GM21360 (cell line): Measurements from ENCODE around the gene GHRHR.

ENCODE experiments used
- ATAC-seq: cut with Tn5 transposase; IDR thresholded peaks from one replicate; pipeline ENCODE4 v1.9.1; 2021; ENCODE audit warnings: mild to moderate bottlenecking, moderate library complexity; ENCODE audit not compliant: unreplicated experiment

GHRHR gene

GRCh38 chr7:30963842-30964241, at the start of gene GHRHR:
GHRHR (plus strand) TSS chr7:30963953; CDS start chr7:30964069, 116 bp downstream.
- ATAC-seq, result no peak

DNA sequence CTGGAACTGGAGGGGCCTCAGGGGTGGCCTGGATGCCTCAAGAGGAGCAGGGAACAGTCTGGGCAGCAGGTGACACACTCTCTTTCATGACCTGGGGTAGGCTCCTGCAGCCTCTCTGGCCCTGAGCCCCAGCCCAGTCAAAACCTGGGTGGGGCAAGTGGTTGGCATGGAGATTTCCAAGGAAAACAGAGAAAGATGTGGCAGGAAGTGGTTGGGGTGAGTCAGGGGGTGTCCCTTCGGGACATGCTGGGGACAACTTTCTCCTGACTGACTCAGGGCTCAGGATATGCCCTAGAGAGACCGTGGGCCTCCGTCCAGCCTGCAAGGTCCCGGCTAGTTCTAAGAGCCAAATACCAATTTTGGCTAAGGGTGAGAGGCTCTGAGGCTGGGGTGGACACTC, 49.2 kb upstream of the GHRHR start:
- ATAC-seq, result no peak

DNA sequence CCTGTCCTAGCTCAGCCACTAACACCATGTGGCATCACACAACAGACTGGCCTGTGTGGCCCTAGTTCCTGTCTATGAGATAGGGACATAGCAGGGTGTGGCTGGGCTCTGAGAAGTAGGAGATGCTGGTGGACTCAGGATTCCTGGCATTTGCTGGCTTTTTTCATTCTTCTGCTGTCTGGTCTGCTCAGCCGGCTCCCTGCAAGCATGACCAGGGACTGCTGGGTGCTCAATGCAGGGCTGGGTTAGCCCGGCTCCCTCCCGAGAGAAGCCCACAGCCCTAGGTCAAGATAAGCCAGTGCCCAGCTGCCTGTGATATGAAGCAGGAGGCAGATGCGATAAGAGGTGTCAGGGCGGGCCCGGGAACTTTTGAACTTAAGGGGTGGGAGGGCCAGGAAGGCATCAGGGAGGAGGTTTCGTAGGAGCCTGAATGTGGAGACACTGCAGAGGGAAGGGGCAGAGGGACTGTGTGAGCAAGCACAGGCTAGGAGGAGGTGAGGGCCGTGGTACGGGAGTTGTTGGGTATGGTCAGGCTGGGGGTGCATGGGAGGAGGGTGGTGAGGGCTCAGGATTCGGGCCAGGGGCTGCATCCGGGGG, 48.6 kb upstream of the GHRHR start:
- ATAC-seq, result no peak

DNA sequence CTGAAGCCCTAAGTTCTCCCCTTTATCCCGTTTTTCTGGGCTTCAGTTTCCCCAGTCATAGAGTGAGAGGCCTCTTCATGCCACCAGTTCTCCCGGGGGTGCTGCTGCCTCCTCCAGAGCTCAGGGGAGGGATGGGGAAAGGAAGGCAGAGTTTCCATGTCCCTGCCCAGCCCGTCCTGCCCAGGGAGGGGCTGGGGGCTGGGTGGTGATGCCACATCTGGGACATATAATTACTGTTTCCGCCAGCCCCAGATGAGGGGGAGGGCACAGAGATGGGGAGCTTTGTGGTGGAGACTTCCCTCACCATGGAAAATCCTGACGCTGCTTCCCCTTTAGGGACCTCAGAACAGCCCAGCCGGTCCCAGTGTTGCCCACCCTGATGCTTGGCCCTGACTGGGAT, 48.0 kb upstream of the GHRHR start:
- no peak for ATAC-seq

DNA sequence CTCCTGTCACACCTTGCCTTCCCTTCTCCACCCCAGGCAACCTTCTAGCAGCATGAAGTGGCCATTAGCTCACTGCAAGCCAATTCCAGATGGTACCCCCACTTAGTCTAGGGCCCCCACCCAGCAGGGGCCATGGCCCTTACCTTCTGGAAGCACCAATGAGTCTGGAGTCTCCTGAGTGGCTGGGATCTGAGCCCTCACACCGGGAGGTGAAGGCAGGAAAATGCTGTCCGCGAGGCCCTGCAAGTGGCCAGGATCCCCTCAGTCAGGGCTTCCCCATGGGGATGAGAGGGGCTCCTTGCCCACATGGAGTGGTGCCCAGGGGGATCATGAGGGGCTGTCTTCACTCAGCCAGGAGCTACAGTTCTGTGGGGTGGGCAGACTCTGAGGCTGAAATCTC, 47.5 kb upstream of the GHRHR start:
- no peak for ATAC-seq

- no peak for ATAC-seq
Observed at GRCh38 chr7:30916767-30917166, 47.0 kb upstream of the GHRHR start.

DNA sequence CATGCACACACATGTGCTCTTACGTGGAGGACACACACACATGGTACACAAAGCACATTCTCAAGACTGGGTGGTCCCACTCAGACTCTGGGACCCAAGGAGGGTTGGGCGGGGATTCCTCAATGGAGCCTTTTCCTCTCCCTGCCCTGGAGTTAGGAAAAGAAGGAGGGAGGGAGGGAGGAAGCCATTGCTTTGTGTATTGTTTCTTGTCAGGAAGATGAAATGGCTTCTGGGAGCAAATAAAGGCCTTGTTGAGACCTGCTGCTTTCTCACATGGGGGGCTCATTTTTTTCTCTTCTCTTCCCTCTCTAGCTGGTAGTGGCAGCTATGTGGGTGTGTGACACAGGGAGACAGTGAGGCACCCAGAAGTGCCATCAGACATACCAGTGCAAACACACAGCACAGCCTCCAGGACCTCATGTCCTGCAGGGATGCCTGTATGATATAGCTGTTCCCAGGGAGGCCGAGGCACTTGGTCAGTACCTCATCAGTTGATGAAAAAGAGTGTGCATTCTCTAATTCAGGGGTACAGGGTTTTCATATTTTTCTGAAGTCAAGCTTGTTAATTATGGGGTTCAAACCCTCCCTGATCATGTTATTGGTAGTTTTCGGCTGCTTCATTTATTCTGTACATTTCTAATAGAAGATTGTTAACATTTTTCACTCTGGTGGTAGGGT, 46.4 kb upstream of the GHRHR start:
- no peak for ATAC-seq

- no peak for ATAC-seq
Observed at GRCh38 chr7:30918676-30919075, 45.1 kb upstream of the GHRHR start.

GRCh38 chr7:30920021-30920583, 43.7 kb upstream of the GHRHR start:
- ATAC-seq, result no peak

- ATAC-seq, result no peak
Observed at GRCh38 chr7:30920584-30921539, 42.9 kb upstream of the GHRHR start.

DNA sequence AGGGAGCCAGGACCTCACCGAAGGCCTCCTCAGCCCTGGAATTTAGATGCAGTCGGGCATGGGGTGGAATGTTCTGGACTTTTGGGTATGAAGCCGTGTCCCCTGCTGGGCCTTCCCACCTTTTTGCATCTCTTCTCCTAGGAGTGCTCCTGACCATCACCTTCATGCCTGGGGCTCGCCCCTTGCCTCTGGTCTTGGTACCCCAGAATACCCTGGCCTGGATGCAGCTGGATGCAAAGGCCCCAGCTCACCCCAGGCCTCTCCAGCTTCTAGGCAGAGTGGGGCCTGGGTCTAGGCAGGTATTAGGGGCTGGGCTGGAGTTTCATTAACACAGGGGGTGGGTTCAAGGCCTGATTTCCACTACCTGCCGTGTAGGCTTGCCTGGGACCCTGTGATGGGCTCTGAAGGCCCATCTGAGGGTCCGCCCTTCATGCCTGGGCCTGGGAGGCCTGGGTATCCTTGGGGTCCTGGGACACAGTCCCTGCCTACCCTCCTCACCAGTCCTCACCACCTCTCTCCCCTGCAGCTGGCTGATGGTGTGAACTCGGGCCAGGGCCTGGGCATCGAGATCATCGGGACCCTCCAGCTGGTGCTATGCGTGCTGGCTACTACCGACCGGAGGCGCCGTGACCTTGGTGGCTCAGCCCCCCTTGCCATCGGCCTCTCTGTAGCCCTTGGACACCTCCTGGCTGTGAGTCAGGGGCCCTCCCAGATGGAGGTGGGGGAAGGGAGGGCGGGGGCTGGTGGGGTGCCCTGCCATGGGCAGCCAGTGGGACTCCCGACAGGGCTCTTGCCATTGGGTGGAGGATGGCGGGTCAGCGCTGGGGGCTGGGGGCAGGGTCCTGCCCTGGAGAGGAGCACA, 42.0 kb upstream of the GHRHR start:
- no peak for ATAC-seq

GRCh38 chr7:30922596-30922995, 41.2 kb upstream of the GHRHR start:
- no peak for ATAC-seq

- no peak for ATAC-seq
Observed at GRCh38 chr7:30923009-30923773, 40.6 kb upstream of the GHRHR start.

DNA sequence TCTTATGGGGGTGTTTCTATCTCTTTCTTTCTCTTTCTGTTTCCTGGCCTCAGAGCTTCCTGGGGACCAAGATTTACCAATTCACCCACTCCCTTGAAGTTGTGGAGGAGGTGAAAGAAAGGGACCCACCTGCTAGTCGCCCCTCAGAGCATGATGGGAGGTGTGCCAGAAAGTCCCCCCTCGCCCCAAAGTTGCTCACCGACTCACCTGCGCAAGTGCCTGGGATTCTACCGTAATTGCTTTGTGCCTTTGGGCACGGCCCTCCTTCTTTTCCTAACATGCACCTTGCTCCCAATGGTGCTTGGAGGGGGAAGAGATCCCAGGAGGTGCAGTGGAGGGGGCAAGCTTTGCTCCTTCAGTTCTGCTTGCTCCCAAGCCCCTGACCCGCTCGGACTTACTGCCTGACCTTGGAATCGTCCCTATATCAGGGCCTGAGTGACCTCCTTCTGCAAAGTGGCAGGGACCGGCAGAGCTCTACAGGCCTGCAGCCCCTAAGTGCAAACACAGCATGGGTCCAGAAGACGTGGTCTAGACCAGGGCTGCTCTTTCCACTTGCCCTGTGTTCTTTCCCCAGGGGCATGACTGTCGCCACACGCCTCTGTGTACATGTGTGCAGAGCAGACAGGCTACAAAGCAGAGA, 39.9 kb upstream of the GHRHR start:
- ATAC-seq, result no peak

GRCh38 chr7:30924624-30925023, 39.1 kb upstream of the GHRHR start:
- ATAC-seq, result no peak

GRCh38 chr7:30925117-30925516, 38.6 kb upstream of the GHRHR start:
- ATAC-seq, result no peak

DNA sequence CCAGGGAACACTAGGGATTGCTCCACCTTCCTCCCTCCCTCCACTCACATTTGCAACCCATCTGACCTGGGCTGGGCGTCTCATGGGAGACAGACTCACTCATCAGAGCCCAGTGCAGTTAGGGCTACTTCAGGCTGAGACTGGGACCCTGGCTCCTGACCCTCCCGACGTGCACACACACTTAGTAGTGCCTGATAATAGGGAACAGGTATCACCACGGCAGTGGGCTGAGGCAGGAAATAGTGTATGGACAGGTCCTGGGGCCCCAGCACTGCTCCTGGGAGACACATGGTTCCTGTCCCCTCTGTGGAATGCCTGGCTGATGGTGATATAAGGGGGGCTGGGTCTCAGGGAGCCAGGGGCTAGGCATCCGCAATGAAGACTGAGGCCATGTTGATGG, 37.8 kb upstream of the GHRHR start:
- no peak for ATAC-seq

- no peak for ATAC-seq
Observed at GRCh38 chr7:30926313-30926712, 37.4 kb upstream of the GHRHR start.

GRCh38 chr7:30927040-30927439, 36.7 kb upstream of the GHRHR start:
- ATAC-seq, result no peak
